ENCODE measurements around the gene ABCC10. TPM values are rescaled to one million over a fixed set of nuclear protein-coding genes. Genes with fewer than 3 reads are reported as not detected.

Gene ABCC10
- total RNA-seq, 6 experiments from 2014 or later: 5.8 to 10.7 (median 7.5) TPM

- WGBS (ENCODE audit: insufficient coverage, low coverage, low lambda C conversion rate, missing lambda C conversion rate): no CpG with 5 or more reads among the region's 4 CpGs
- no peak for DNase-seq
- no peaks in the 10 kb centered on the region for H3K9me3 ChIP-seq
- intact Hi-C loops (cut with DNase I): loop anchor here (5.0 kb wide), 1 partner anchor 56 kb away; no protein-coding TSS in a partner anchor
- H3K4me3 ChIP-seq: no peak overlapping the region
- H3K27me3 ChIP-seq: peaks cover 0 to 3% of the 10 kb centered on the region in 2 donors
- peaks cover 0 to 13% (median 0%) of the 10 kb centered on the region in 4 donors for H3K4me1 ChIP-seq
- no peak for TF ChIP-seq POLR2A (IDR thresholded peaks at IDR 0.05)
- no peak for TF ChIP-seq CTCF (IDR thresholded peaks at IDR 0.05)
- H3K36me3 ChIP-seq: peaks cover 0 to 25% (median 4%) of the 10 kb centered on the region in 4 donors
- no peak for ATAC-seq
- no peak overlapping the region for H3K27ac ChIP-seq
These were observed 24.0 kb downstream of the ABCC10 start for GRCh38 chr6:43451348-43451747.

- no peak for ATAC-seq
- peaks cover 0 to 25% (median 4%) of the 10 kb centered on the region in 4 donors for H3K36me3 ChIP-seq
These were observed 24.6 kb downstream of the ABCC10 start for GRCh38 chr6:43451939-43452338.

GRCh38 chr6:43452896-43453295 is 25.6 kb downstream of the ABCC10 start:
- WGBS (ENCODE audit: insufficient coverage, low coverage, low lambda C conversion rate, missing lambda C conversion rate): 100% methylated on average over 3 of the region's 4 CpGs
- no peak for ATAC-seq
- intact Hi-C loops (cut with DNase I): loop anchor here (5.0 kb wide), 1 partner anchor 54 kb away; no protein-coding TSS in a partner anchor

More at GRCh38 chr6:43451939-43452338, 24.6 kb downstream of the ABCC10 start:
- 80% methylated on average over 2 of the region's 8 CpGs for WGBS (ENCODE audit: insufficient coverage, low coverage, low lambda C conversion rate, missing lambda C conversion rate)
- Histone ChIP-seq H3K27me3 (peaks cover 0 to 4% of the 10 kb centered on the region in 2 donors), H3K4me3 (no peak overlapping the region), H3K27ac (no peak overlapping the region), H3K9me3 (no peaks in the 10 kb centered on the region), H3K4me1 (peaks cover 0 to 13% (median 0%) of the 10 kb centered on the region in 4 donors)
- intact Hi-C loops (cut with DNase I): loop anchor here (5.0 kb wide), 1 partner anchor 55 kb away; no protein-coding TSS in a partner anchor
- DNase-seq: no peak
- TF ChIP-seq CTCF (IDR thresholded peaks at IDR 0.05) (no peak), POLR2A (IDR thresholded peaks at IDR 0.05) (no peak)

GRCh38 chr6:43453831-43454230 is 26.5 kb downstream of the ABCC10 start:
- TF ChIP-seq POLR2A (IDR thresholded peaks at IDR 0.05) (no peak), CTCF (IDR thresholded peaks at IDR 0.05) (no peak)
- no peak overlapping the region for H3K27ac ChIP-seq
- DNase-seq (no peak), ATAC-seq (no peak)
- intact Hi-C loops (cut with DNase I): loop anchor here (5.0 kb wide), 1 partner anchor 53 kb away; no protein-coding TSS in a partner anchor
- peaks cover 0 to 13% (median 0%) of the 10 kb centered on the region in 4 donors for H3K4me1 ChIP-seq
- H3K27me3 ChIP-seq: peaks cover 0 to 4% of the 10 kb centered on the region in 2 donors
- H3K36me3 ChIP-seq: peaks cover 0 to 17% (median 4%) of the 10 kb centered on the region in 4 donors
- no peak overlapping the region for H3K4me3 ChIP-seq
- no peaks in the 10 kb centered on the region for H3K9me3 ChIP-seq

More at GRCh38 chr6:43452896-43453295, 25.6 kb downstream of the ABCC10 start:
- Histone ChIP-seq H3K36me3 (peaks cover 0 to 20% (median 4%) of the 10 kb centered on the region in 4 donors), H3K4me3 (no peak overlapping the region), H3K27me3 (peaks cover 0 to 4% of the 10 kb centered on the region in 2 donors), H3K27ac (no peak overlapping the region), H3K9me3 (no peaks in the 10 kb centered on the region), H3K4me1 (peaks cover 0 to 13% (median 0%) of the 10 kb centered on the region in 4 donors)
- TF ChIP-seq CTCF (IDR thresholded peaks at IDR 0.05): no peak
- no peak for TF ChIP-seq POLR2A (IDR thresholded peaks at IDR 0.05)
- DNase-seq: no peak
